Stomach (tissue), 9 donors: ENCODE results near the gene GGN. TPM values are rescaled to one million over a fixed set of nuclear protein-coding genes. Genes with fewer than 3 reads are reported as not detected.

ENCODE experiments used
- DNase-seq, 2 donors: peaks; one replicate each; pipeline versions ENCODE4 v3.0.0 to v3.0.0-alpha.2; 2013 to 2019
- H3K27ac ChIP-seq, 5 donors: fragments of 200-600 bp in 4 of 5; sonication (generic) in 4 of 5; one replicate each; pipeline ENCODE4 v1.5.1; 2013 to 2019; ENCODE audit warnings: mild to moderate bottlenecking in 1 of 5, moderate library complexity in 1 of 5
- H3K27me3 ChIP-seq, 3 donors: fragments of 200-600 bp; sonication (generic); one replicate each; pipeline ENCODE4 v1.5.1; 2017 to 2019; ENCODE audit warnings: mixed run types in 1 of 3
- H3K36me3 ChIP-seq, 4 donors: fragments of 200-600 bp; sonication (generic); 1 replicate in 3 of 4; 2 replicates in 1 of 4; pipeline ENCODE4 v1.5.1; 2016 to 2019
- H3K4me1 ChIP-seq, 4 donors: fragments of 200-600 bp; sonication (generic); one replicate each; pipeline ENCODE4 v1.5.1; 2016 to 2019
- H3K4me3 ChIP-seq, 4 donors: fragments of 200-600 bp; sonication (generic) in 3 of 4; one replicate each; pipeline ENCODE4 v1.5.1; 2016 to 2019; ENCODE audit warnings: mild to moderate bottlenecking in 1 of 4
- H3K9me3 ChIP-seq, 4 donors: fragments of 200-600 bp; sonication (generic); one replicate each; pipeline ENCODE4 v1.5.1; 2016 to 2019
- CTCF ChIP-seq, 7 experiments: fragments of 450-650 bp in 4 of 7; fragments of 200-600 bp in 3 of 7; sonication (generic) in 3 of 7; IDR thresholded peaks; one replicate each; pipeline ENCODE4 v1.5.1; 2016 to 2019; ENCODE audit warnings: antibody characterized with exemption in 7 of 7, control low read depth in 2 of 7, mild to moderate bottlenecking in 1 of 7
- EP300 ChIP-seq: sonication (generic); formaldehyde crosslinking; IDR thresholded peaks from one replicate; pipeline ENCODE4 v1.6.1; 2017; ENCODE audit warnings: antibody characterized with exemption
- POLR2A ChIP-seq, 4 donors: fragments of 450-650 bp; IDR thresholded peaks; one replicate each; pipeline ENCODE4 v1.6.1; 2016; ENCODE audit warnings: antibody characterized with exemption in 4 of 4, control low read depth in 2 of 4, mild to moderate bottlenecking in 1 of 4, moderate library complexity in 1 of 4
- POLR2AphosphoS5 ChIP-seq, 3 donors: sonication (generic); formaldehyde crosslinking; IDR thresholded peaks; one replicate each; pipeline ENCODE4 v1.6.1; 2016; ENCODE audit warnings: antibody characterized with exemption in 3 of 3
- WGBS, 5 donors: extraction: QIAGEN DNeasy Blood & Tissue Kit in 3 of 5; methylation state at CpG; one replicate each; pipeline versions ENCODE4 v1.1.5 to v1.1.7; 2013 to 2018; 5-methylcytosine and 5-hydroxymethylcytosine counted together
- intact Hi-C: fragments of 100-400 bp; cut with DNase I; formaldehyde crosslinking; loops from one replicate; pipeline ENCODE4 v1.15.1; 2023; ENCODE audit warnings: low total_unique reads
- polyA plus RNA-seq, 3 donors: library from polyadenylated mRNA; stranded (reverse); fragments of 200-250 nt; gene quantifications; one replicate each; pipeline ENCODE4 v1.2.3, GENCODE V29; 2013
- total RNA-seq, 5 donors: library from RNA; depleted of rRNA; stranded (reverse); fragments of >200 nt; gene quantifications; one replicate each; pipeline versions ENCODE4 v1.1.0 to v1.2.3, GENCODE V29; 2014 to 2016
- donor health status: healthy with polysubstance abuse.
- donor health status: Bipolar disorder and iron deficiency.
- donor health status: healthy.

GGN gene
- total and polyA plus RNA-seq, 8 donors, result 0.19 to 0.30 TPM; not detected in 6

DNA sequence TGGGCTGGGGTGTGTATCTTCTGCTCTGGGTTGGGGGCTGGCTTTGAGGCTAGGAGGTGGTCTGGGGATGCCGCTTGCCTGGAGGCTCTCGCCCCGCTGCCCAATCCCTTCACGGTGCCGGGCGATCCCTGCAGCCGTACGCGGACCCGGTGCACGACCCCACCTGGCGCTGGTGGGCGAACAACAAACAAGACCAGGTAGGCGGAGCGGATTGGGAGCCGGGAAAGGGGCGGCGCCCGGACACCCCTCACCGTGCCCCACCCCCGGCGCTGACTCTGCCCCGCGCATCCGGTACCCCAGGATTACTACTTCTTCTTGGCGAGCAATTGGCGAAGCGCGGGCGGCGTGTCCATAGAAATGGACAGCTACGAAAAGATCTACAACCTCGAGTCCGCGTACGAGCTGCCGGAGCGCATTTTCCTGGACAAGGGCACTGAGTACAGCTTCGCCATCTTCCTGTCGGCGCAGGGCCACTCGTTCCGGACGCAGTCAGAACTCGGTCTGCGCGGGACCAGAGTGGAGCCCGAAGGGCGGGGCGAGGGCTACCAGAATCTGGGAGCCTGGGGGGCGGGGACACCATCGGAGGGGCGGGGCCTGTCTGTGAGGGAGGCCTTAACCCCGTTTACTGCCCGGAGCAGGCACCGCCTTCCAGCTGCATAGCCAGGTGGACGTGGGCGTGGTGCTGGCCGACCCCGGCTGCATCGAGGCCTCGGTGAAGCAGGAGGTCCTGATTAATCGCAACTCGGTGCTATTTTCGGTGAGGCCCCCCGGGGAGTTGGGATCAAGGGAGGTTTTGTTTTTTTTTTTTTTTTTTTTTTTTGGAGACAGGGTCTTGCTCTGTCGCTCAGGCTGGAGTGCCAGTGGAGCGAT is 25.5 kb downstream of the GGN start:
- DNase-seq, result peak; percentile 86 to 91
- peaks cover 16 to 23% (median 22%) of the 10 kb centered on the region in 4 donors for H3K4me1 ChIP-seq
- intact Hi-C loops, result no loop called here
- no peak for TF ChIP-seq CTCF (IDR thresholded peaks at IDR 0.05)
- no peak for TF ChIP-seq EP300
- TF ChIP-seq POLR2AphosphoS5 (IDR thresholded peaks at IDR 0.05), result peak in 1 of 3 donors; percentile 22
- TF ChIP-seq POLR2A (IDR thresholded peaks at IDR 0.05), result no peak
- no peaks in the 10 kb centered on the region for H3K9me3 ChIP-seq
- H3K36me3 ChIP-seq, result no peaks in the 10 kb centered on the region
- 2 to 3% (median 3%) methylated on average over 56 to 68 of the region's 68 CpGs for WGBS, 5 donors
- H3K4me3 ChIP-seq, result peak overlapping the region; percentile 46 to 74 (median 60)
- peaks cover 0 to 88% (median 20%) of the 10 kb centered on the region in 3 donors for H3K27me3 ChIP-seq
- H3K27ac ChIP-seq, result peak overlapping the region; percentile 50 to 76 (median 58)

GRCh38 chr19:38361633-38362075 is 26.2 kb downstream of the GGN start:
- H3K4me3 ChIP-seq, result peak overlapping the region; percentile 46 to 74 (median 60)
- H3K27ac ChIP-seq, result peak overlapping the region in 4 of 5 donors; percentile 50 to 76 (median 60)

GRCh38 chr19:38360839-38361631 is 26.8 kb downstream of the GGN start:
- no peak for DNase-seq
- Histone ChIP-seq H3K4me1 (peaks cover 16 to 23% (median 22%) of the 10 kb centered on the region in 4 donors), H3K9me3 (no peaks in the 10 kb centered on the region), H3K27ac (peak overlapping the region in 2 of 5 donors; percentile 50 to 76), H3K4me3 (peak overlapping the region; percentile 46 to 74 (median 60)), H3K36me3 (no peaks in the 10 kb centered on the region), H3K27me3 (peaks cover 0 to 87% (median 24%) of the 10 kb centered on the region in 3 donors)
- TF ChIP-seq CTCF (IDR thresholded peaks at IDR 0.05) (no peak), POLR2A (IDR thresholded peaks at IDR 0.05) (no peak), POLR2AphosphoS5 (IDR thresholded peaks at IDR 0.05) (no peak), EP300 (no peak)
- intact Hi-C loops, result no loop called here
- 17 to 24% (median 19%) methylated on average over 18 to 23 of the region's 23 CpGs for WGBS, 5 donors

More at GRCh38 chr19:38361633-38362075, 26.2 kb downstream of the GGN start:
- no peaks in the 10 kb centered on the region for H3K9me3 ChIP-seq
- peaks cover 0 to 87% (median 20%) of the 10 kb centered on the region in 3 donors for H3K27me3 ChIP-seq
- intact Hi-C loops, result no loop called here
- DNase-seq, result peak; percentile 77 to 92
- WGBS, 5 donors, result 0 to 3% (median 0%) methylated on average over 8 to 37 of the region's 37 CpGs
- H3K36me3 ChIP-seq, result no peaks in the 10 kb centered on the region
- H3K4me1 ChIP-seq, result peaks cover 16 to 23% (median 22%) of the 10 kb centered on the region in 4 donors
- no peak for TF ChIP-seq POLR2AphosphoS5 (IDR thresholded peaks at IDR 0.05)
- TF ChIP-seq CTCF (IDR thresholded peaks at IDR 0.05), result peak in 2 of 7 experiments; percentile 24 to 52

DNA sequence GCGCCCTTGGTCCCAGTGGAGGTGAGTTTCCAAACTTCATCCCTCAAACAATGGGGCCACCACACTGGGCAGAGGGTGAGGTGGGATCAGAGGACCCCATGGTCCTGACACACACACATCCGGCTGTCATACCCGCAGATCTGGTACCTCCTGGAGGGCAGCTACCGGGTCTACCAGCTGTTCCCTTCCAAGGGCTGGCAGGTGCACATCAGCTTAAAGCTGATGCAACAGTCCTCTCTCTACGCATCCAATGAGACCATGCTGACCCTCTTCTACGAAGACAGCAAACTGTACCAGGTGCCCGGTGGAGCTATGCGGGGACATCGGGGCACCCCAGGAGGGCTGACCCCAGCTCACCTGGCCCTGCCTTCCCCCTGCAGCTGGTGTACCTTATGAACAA is 27.5 kb downstream of the GGN start:
- no peak overlapping the region for H3K27ac ChIP-seq
- TF ChIP-seq CTCF (IDR thresholded peaks at IDR 0.05) (no peak), POLR2AphosphoS5 (IDR thresholded peaks at IDR 0.05) (no peak), POLR2A (IDR thresholded peaks at IDR 0.05) (no peak), EP300 (no peak)
- WGBS, 5 donors, result 76 to 86% (median 81%) methylated on average over 9 of the region's 9 CpGs
- H3K27me3 ChIP-seq, result peaks cover 0 to 87% (median 25%) of the 10 kb centered on the region in 3 donors
- intact Hi-C loops, result no loop called here
- H3K4me3 ChIP-seq, result no peak overlapping the region
- H3K36me3 ChIP-seq, result no peaks in the 10 kb centered on the region
- peaks cover 16 to 23% (median 22%) of the 10 kb centered on the region in 4 donors for H3K4me1 ChIP-seq
- no peak for DNase-seq
- H3K9me3 ChIP-seq, result no peaks in the 10 kb centered on the region
